Tibial nerve (tissue), 4 donors: ENCODE data around the gene PGGHG.

Experiments
- EP300 ChIP-seq, 2 donors: sonication (generic); formaldehyde crosslinking; IDR thresholded peaks; one replicate each; pipeline ENCODE4 v1.6.1; 2017; ENCODE audit warnings: antibody characterized with exemption in 2 of 2, mild to moderate bottlenecking in 1 of 2
- TF ChIP-seq, protein P1 (sequence below), 5 experiments: fragments of 200-600 bp in 3 of 5; fragments of 450-650 bp in 2 of 5; sonication (generic) in 3 of 5; IDR thresholded peaks; one replicate each; pipeline ENCODE4 v1.5.1; 2016 to 2019; ENCODE audit warnings: antibody characterized with exemption in 5 of 5, mild to moderate bottlenecking in 3 of 5, moderate library complexity in 2 of 5

DNA sequence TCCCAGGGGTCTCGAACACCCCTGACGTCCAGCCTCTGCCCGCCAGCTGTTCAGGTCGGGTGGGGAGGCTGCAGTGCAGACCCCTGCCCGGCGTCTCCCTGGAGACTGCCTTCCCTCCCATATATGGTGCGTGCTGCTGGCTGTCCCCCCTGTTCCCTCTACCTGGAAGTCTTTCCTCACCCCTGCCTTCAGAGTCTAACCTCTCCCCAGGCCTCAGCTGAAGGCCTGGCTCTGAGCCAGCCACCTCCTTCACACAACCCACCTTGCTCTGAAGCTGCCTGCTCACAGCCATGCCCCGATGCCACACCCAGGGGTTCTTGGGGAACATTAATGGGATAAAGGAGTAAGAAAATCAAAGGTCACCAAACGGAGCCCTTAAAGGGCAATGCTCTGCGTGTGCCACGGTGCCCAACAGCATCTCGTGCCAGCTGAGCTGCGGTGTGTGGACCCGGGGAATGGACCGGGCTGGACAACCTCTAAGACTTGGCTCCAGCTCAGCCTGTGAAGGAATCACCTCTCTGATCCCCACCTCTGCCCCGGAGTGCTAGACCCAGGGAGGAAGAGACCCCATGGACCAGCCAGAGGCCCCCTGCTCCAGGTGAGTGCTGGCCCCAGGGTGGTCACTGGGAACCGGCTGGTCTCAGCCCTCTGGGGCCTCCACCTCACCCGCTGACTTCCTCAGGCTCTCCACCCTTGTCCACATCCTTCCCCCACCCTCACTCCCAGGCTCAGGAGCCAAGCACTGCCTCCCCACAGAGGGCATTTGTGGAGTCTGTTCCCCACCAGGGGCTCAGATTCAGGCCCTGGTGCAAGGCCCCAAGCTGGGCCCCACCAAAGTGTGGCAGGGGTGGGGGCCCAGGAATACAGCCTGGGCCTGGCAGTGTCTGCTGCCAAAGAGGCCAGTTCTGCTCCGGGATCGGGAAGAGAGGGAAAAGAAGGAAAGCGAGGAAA, 10.7 kb upstream of the PGGHG start, which contains the start of gene NLRP6:
- TF ChIP-seq, protein P1, sequence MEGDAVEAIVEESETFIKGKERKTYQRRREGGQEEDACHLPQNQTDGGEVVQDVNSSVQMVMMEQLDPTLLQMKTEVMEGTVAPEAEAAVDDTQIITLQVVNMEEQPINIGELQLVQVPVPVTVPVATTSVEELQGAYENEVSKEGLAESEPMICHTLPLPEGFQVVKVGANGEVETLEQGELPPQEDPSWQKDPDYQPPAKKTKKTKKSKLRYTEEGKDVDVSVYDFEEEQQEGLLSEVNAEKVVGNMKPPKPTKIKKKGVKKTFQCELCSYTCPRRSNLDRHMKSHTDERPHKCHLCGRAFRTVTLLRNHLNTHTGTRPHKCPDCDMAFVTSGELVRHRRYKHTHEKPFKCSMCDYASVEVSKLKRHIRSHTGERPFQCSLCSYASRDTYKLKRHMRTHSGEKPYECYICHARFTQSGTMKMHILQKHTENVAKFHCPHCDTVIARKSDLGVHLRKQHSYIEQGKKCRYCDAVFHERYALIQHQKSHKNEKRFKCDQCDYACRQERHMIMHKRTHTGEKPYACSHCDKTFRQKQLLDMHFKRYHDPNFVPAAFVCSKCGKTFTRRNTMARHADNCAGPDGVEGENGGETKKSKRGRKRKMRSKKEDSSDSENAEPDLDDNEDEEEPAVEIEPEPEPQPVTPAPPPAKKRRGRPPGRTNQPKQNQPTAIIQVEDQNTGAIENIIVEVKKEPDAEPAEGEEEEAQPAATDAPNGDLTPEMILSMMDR (IDR thresholded peaks at IDR 0.05), result no peak
- TF ChIP-seq EP300 (IDR thresholded peaks at IDR 0.05), result no peak
